Measurements from ENCODE around the gene RAB3C.

- TF ChIP-seq, protein P1, sequence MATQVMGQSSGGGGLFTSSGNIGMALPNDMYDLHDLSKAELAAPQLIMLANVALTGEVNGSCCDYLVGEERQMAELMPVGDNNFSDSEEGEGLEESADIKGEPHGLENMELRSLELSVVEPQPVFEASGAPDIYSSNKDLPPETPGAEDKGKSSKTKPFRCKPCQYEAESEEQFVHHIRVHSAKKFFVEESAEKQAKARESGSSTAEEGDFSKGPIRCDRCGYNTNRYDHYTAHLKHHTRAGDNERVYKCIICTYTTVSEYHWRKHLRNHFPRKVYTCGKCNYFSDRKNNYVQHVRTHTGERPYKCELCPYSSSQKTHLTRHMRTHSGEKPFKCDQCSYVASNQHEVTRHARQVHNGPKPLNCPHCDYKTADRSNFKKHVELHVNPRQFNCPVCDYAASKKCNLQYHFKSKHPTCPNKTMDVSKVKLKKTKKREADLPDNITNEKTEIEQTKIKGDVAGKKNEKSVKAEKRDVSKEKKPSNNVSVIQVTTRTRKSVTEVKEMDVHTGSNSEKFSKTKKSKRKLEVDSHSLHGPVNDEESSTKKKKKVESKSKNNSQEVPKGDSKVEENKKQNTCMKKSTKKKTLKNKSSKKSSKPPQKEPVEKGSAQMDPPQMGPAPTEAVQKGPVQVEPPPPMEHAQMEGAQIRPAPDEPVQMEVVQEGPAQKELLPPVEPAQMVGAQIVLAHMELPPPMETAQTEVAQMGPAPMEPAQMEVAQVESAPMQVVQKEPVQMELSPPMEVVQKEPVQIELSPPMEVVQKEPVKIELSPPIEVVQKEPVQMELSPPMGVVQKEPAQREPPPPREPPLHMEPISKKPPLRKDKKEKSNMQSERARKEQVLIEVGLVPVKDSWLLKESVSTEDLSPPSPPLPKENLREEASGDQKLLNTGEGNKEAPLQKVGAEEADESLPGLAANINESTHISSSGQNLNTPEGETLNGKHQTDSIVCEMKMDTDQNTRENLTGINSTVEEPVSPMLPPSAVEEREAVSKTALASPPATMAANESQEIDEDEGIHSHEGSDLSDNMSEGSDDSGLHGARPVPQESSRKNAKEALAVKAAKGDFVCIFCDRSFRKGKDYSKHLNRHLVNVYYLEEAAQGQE (IDR thresholded peaks at IDR 0.05; ENCODE audit: insufficient read depth in 1 of 2, low read depth in 2 of 2, low read length in 1 of 2) = no peak
- TF ChIP-seq CTCF (IDR thresholded peaks at IDR 0.05) = no peak
- TF ChIP-seq SIN3A (IDR thresholded peaks at IDR 0.05; ENCODE audit: borderline replicate concordance, insufficient read depth, low read depth, low read length) = no peak
- TF ChIP-seq POLR2AphosphoS5 (IDR thresholded peaks at IDR 0.05; ENCODE audit: low read depth, low read length) = no peak
Measured at GRCh38 chr5:58551492-58551891, 31.4 kb upstream of the RAB3C start.

Measured in Panc1 (cell line).